GM19023 (cell line): ENCODE measurements around the gene SFT2D1.

Source experiments
- ATAC-seq: cut with Tn5 transposase; IDR thresholded peaks from one replicate; pipeline ENCODE4 v1.9.1; 2021; ENCODE audit warnings: mild to moderate bottlenecking, moderate library complexity; ENCODE audit not compliant: unreplicated experiment

SFT2D1 gene

DNA sequence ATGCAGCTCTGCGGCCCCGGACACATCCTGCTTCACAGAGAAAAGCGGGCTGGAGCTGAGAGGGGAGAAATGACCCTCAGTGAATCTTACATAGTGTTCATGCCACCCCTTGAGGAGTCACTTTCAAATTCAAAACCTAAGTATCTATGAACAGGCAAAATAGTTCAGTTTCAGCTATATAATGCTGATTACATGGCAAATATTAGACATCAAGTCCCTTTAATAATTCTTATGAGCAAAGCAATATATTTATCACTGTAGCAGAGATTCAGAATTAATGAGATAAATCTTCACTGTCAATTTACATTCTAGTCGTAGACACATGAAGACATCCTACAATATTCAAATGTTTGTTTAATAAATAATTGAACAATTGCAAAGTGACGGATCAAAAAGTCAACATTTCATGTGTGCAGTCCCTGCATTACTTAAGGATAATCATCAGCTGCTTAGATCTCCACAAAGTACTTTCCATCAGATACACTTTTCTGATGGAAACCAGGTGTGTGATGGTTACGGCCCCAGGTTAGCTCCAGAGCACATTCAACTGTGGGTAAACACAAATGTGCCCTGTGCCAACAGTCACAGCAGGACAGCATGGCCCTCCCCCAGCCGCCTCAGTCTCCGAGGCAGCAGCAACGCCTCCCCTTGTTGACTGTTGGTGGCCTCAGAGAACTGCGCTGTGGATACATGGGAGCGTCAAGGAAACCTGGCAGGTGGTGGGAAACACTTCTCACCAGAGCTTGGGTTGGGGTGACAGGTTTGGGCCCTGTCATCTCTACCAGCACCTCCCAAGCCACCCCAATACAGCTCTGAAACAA, 33.4 kb downstream of the SFT2D1 start:
- ATAC-seq = no peak

DNA sequence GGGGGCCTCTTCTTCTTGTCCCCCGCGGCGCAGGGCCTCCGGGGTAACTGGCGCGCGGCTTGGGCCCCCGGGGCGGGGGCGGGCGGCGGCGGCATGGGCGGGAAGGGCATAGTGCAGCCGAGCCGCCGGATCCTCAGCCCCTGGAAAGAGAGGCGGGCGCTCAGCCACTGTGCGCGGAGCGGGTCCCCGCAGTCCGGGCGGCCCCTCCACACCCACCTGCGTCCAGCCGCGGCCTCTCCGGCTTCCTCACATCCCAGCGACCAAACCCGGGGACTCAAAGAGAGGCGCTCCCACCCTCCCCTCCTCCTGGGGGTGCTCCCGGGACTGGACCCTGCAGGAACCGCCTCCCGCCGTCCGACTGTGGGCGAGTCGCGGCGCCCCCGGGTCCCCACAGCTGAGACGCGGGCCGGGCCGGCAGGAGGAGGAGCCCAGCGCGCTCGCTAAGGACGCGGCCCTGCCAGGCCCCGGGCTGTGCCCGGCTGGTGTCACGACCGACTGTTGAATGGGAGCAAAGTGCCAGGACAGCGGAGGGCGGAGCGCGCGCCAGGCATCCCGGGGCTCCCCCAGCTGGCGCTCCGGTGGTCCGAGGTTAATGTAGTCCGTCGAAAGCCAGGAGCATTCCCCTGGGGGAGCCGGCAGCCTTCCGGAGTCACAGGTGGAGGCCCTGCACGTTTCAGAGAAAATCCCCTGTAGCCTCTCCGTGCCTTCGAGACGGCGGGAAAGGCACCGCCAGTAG, 34.1 kb downstream of the SFT2D1 start, which contains the start of gene PRR18:
Gene PRR18, minus strand, starts transcription at position 360 of the 736 bp plus-strand sequence. Its CDS starts 250 bp downstream, at position 110.
- ATAC-seq = peak; percentile 63

DNA sequence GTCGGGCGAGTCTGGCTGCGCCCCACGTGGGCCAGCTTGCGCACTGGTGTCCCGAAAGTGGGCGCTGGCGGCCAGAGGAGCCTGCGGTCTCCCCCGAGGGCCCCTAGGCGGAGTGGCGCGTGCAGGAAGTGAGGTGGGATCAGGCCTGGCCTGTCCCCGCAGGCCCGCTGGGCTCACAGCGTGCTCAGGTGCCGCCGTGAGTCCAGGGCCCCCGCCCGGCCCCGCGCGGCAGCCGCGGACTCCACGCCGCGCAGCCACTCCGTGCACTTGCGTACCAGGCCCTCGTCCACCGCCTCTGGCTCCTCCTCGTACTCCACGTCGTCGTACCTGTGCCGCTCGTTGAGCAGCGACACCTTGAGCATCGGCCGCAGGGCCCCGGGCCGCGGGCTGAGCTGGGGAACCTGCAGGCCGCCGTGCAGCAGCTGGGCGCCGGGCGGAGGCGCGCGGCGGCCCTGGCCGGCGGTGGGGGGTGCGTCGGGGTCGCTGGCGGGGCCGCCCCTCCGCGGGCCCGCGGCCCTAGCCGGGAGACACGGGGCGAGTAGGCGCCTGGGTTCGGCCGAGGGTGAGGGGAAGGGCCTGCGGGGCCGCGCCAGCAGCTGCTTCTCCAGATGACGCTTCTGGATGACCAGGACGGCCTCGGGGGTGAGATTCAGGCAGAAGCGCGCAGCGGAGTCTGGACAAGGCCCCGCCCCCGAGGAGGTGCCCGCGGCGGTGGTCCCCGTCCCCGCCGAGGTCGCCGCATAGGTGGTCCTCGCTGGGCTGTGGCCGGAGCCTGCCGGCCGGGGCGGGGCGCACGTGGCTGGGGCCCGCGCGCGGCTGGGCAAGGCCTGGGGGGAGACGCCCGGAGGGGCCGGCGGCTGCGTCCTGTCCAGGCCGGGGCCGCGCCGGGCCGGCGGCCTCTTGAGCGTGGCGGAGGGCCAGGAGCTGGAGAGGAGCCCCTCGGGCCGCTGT, 35.0 kb downstream of the SFT2D1 start:
- peak; percentile 39 for ATAC-seq

DNA sequence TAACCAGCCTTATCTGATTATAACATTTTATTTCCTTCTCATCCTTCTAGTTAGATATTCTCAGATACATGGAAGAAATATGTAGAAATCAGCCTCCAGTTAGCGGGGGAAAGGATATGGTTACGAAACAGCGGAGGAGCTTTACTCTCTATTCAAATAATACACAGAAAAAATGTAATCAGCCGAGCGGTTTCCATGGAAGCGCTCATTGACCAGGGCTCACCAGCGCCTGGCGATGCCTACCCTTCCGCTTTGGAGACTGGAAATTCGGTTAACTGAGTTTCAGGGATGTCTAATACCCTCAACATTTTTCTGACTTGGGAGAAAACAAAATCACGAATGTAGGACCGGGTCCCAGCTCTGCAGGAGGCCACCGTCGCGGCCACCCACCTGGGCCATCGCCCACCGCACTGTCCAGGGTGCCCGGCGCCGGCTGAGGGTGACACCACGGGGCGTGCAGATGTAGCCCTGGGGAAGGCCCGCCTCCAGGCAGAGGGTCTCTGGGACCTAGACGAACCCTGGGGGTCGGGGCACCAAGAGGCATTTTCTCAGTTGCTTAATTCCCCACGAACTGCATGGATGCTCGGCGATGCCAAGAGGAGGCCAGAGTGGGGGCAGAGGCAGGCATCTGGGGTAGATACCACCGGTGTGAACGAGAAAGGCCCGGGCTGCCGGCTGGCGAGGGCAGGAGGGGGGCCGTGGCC, 35.8 kb downstream of the SFT2D1 start:
- no peak for ATAC-seq

DNA sequence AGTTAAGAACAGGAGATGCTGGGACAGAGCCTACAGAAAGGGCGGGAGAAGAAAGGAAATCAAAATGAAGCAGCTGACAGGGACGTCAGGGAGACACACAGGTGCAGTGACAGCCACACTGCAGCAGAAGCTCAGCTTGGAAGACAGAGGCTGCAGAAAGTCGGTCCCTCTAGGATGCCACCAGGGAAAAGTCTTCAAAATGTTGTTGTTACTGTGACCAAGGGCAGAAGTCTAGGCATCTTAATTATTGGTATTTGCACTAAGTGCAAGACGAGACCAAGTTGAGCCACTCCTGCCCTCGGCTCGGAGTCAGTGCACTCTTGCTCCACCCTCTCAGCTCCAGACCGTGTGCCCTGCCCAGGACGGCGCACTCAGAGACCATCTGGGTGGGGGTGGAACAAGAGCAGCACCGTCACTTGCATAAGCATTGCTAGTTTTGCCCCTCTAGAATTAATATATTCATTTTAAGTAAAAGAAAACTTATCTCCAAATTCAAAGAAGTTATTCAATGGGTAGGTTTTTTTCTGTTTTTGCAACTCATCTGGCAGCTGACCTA, 36.7 kb downstream of the SFT2D1 start:
- no peak for ATAC-seq

DNA sequence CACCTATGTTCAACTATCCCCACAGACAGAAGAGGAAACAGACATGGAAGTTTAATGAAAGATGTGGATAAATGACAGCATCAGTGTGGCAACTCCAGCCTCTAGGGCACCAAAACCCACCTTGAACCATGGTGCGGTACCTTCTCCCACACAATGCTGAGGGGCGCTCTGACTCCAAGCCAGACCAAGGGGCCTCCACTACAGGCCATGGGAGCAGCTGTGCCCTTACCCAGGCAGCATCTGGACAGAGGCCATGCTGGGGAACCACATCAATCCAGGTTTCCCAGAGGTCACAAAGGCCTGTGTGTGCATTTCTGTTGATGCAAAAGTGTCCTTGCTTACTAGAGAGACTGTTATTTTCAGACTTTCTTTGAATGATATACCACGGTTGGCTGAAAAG, 38.2 kb downstream of the SFT2D1 start:
- ATAC-seq = no peak

DNA sequence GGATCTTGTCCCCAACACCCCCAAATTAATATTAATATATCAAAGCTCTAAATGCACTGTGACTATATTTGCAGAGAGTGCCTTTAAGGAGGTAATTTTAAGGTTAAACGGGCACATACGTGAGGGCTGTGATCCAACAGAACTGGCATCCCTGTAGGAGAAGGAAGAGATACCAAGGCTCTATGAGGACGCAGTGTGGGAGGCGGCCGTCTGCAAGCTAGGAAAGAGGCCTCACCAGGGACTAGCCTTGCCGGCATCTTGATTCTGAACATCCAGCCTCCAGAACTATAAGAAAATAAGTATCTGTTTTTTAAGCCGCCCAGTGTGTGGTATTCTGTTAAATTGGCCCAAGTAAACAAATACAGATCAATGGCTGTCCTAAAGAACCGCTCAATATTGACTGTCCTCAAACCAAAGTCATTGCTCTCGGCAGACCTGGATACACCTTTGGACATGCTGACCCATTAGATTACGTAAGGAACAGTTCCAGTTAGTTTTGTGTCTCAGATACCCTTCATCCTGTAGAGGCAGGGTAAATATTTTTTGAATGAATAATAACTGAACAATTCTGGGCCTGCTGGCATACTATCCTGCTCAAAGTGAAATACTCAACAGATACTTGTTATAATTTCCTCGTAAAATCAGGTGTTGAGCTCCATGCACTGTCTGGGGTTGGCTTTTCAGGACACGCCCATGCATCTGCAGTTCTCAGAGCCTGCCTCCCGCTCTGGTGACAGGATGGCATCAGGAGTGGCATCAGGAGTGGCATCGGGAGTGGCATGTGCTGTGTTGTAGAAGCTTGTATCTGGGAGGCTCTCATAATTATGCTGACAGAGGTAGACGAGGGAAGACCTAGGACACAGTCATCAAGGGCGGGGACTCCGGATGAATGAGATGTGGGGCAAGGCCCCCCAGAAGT, 40.5 kb downstream of the SFT2D1 start:
- no peak for ATAC-seq

DNA sequence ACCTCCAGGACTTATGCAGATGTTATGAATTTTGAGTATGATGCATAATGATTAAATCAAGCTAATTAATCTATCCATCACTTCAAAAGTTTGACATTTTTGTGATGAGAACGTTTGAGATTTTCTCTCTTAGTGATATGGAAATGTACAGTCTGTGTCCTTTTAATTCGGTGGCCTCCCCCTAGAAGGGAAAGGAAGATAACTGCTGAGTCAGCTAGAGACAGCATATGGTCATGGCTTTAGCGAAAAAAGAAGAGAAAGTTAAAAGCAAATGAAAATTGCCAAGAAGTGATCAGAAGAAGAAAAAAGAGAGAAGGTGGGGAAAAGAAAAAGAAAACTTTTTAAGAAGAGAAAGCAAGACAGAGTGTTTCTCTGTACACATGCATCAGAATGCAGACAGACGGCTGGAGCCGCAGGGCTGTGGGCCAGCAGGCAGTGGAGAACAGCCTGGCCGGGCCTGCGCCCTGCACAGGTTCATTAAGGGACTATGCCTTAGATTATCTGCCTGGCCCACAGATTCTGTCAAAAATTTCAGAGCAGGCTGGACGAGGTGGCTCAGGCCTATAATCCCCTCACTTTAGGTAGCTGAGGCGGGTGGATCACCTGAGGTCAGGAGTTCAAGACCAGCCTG, 41.9 kb downstream of the SFT2D1 start:
- ATAC-seq = no peak

DNA sequence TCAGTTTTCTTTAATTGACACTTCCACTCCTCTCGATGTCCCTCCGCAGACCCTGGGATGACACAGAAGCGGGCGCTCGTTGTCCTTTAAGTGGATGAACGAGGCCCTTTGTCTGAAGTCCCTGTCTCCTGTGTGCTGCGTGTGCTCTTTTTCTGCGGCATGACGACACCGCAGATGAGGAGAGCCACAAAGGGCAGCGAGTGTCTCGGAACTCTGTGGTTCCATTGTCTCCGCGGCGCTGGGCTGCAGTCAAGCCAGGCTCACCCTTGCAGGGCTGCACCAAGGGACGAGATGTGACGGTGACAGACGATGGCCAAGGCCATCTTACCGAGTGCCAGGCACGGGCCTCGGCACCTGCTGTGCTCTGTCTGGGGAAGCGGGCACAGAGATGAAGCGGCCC, 44.7 kb downstream of the SFT2D1 start:
- no peak for ATAC-seq

DNA sequence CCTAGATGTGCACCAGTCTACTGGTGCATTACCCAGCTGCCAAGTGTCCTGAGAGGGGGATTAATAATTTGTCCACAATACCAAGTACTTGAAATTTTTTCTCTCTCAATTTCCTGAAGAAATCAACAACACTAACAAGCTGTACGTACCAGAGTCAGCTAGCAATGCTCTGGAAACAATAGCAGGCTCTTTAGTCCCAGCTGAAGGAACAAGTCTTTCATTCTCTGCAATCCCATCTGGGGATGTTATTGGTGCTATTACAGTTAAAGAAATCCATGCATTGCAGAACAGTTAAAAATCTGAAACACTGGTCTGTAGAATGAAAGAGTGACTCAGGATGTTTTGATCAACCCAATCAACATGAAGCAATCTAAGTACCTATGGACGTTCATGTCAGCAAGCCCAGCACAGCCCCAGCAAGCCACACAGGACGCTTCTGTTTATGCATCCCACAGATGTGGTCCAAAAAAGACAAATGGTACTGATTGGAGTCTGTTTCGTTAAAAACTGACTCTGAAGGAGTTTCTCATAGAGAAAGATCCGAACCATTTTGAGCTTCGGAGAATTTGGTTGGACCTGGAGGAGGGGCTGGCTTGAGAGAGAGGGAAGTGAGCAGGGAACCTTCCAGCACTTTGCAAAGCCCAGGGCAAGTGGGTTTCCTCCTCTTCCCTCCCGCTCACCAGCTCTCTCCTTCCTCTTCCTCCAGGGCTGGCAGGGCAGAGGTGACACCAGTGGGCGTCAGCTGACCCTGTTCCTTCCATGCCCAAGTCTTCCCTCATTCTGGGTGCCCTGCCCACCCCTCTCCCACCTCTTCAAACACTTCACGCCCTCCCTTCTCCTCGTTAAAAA, 46.1 kb downstream of the SFT2D1 start:
- no peak for ATAC-seq

DNA sequence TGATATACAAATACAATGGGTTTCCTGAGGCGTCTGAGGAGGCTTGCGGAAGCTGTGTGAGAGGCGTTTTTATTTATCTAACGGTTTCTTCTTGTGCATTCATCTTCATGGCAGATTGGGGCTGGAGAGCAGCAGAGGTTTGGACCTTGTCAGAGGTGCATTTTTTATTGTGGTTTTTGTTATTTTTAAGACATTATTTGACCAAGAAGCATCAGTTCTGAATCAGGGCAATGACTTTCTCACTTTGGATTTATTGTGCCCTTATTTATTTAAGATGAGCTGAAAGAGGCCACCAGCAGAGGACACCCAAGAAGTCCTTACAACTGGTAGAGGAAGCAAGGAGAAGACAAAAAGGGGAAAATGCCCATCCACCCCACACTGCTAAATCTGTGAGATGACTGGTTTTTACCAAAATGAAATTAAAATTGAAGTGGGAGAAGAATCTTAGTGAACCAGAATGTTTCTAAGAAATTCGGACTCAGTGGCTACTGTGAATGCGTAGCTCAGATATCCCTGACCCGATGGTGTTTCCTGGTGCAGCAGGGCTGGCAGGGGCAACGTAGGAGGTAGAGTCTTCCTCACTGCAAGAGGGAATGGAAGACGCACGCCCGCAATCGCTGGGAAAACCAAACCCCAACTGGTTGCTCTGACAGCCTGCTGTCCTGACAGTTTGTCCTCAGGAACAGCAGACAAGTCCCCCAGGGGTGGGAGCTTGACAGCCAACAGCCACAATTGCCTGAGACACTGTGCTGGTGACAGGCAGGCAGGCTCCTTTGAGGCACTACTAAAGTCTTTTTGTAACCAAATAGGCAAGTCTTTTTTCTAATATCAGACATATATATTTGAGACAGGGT, 48.4 kb downstream of the SFT2D1 start:
- no peak for ATAC-seq

DNA sequence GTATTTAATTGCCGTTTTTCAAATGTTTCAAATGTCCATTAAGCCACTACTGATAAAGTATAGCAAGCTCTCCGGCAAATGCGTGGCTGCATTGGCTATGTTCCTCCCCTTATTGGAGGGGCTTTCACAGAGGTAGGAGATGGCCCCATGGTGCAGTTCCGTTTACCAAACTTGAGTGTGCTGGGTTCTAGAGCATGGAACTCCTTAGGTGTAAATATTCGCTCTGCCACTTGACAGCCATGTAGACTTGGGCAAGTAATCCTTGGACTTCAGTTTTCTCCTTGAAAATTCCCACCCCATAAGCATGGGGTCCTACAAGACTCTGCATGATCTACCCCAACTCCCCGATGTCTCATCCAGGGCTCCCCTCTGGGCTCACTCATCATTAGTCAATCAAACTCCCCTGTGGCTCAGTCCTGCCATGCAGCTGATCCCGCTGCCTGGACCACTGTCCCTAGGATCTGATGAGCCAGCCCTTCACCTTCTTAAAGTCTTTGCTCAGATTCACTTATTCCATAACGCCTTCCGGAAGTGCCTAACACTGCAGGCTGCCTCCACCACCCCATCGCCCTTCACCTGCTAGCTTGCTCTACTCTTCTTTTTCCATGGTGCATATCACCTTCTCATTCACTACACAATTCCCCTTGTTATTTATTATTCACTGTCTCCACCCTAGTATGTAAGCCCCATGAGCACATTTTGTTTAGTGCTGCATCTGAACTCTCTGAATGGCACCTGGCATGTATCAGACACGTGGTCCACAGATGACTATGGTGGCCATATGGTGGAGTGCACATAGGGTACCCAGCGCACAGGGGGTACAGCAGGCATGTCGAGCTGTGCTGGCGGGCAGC, 52.9 kb downstream of the SFT2D1 start:
- no peak for ATAC-seq

DNA sequence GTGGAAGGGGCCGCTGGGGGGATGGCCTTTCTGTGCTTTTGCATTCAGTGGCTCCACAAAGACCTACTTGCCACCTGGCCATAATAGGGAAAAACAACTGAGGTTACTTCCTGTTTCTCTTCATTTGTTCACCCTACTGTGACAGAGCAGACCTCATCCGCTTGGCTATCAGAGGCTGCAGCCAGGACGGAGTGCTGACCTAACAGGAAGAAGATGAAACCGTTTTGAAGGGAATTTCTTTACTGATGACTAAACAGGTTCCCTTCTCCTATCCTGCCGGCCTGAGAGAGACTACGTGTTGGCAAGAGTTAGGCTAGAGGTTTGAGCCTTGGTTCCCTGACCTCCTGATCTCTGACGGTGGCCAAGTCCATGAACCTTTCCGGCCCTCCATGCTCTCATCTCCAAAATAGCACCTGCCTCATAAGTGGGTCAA, 55.5 kb downstream of the SFT2D1 start:
- peak; percentile 95 for ATAC-seq

DNA sequence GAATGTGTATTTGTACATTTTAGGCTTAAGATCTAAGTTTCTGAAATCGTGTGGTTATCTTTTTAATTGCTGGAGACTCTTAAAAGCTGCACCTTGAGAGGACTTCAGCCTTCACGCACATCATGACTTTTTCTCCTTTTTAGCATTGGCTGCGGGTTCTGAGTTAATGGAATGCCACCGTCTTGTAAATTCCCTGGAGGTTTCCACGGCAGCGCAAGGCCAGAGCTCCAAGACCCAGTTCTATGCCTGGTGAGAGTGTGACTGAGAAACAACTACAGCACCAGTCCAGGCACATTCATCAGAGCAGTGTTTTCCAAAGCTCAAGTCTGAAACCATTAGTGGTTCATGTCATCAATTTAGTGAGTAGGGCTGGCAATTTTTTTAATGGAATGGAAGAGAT, 57.1 kb downstream of the SFT2D1 start:
- no peak for ATAC-seq

DNA sequence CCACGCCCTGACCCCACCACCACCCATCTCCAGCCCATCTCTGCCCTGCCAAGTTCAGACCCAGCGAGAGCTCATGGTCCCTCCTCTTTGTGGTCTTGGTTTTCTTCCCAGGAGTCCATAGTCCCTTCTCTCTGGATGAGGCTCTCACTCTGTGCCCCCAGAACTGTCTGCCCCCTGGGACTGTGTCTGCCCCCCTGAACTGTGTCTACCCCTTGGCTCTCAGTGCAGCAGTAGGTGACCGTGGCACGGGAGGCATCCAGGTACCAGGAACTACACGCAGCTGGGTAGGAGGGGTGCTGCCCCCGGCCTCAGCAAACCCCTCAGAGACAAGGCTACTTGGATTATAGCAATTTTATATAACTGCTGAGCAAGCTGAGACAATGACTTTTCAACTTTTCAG, 57.7 kb downstream of the SFT2D1 start:
- ATAC-seq = no peak
